CD8-positive, alpha-beta memory T cell (primary cell): Measurements from ENCODE around the gene AUTS2. TPM values are rescaled to one million over a fixed set of nuclear protein-coding genes. Genes with fewer than 3 reads are reported as not detected.

ENCODE experiments used
- CTCF ChIA-PET: fragments of 350-600 bp; sonication (Branson Sonifier 250); formaldehyde crosslinking; loops from one replicate; lab custom pipeline; 2021; ENCODE audit warnings: antibody characterized with exemption; lab: Charles Lee
- POLR2A ChIA-PET: fragments of 350-600 bp; sonication (Branson Sonifier 250); formaldehyde crosslinking; loops from one replicate; lab custom pipeline; 2021; ENCODE audit warnings: antibody characterized with exemption; lab: Charles Lee
- DNase-seq, 5 donors: peaks; one replicate each; pipeline versions ENCODE4 v3.0.0 to v3.0.0-alpha.2; 2020 to 2022; ENCODE audit warnings: mixed read lengths in 1 of 5
- H3K27ac ChIP-seq: one replicate; pipeline ENCODE4 v1.7.0; 2013; ENCODE audit warnings: low read depth, mild to moderate bottlenecking, low read length, moderate library complexity
- H3K27me3 ChIP-seq: 2 replicates; pipeline ENCODE4 v1.7.0; 2013; ENCODE audit warnings: low read length, mild to moderate bottlenecking; ENCODE audit not compliant: insufficient read depth, poor library complexity, severe bottlenecking
- H3K36me3 ChIP-seq: 2 replicates; pipeline ENCODE4 v1.7.0; 2013; ENCODE audit warnings: mild to moderate bottlenecking, low read length, moderate library complexity; ENCODE audit not compliant: insufficient read depth
- H3K4me1 ChIP-seq: 2 replicates; pipeline ENCODE4 v1.7.0; 2013; ENCODE audit warnings: mild to moderate bottlenecking, low read length, moderate library complexity; ENCODE audit not compliant: insufficient read depth
- H3K4me3 ChIP-seq: 2 replicates; pipeline ENCODE4 v1.7.0; 2013; ENCODE audit warnings: mild to moderate bottlenecking, low read length
- H3K9me3 ChIP-seq: 2 replicates; pipeline ENCODE4 v1.7.0; 2013; ENCODE audit warnings: mild to moderate bottlenecking, low read length
- H3K27ac Mint-ChIP-seq, 8 donors: one replicate each; pipeline ENCODE4 v1.8.0; 2020 to 2021; ENCODE audit warnings: mixed read lengths in 8 of 8, mild to moderate bottlenecking in 6 of 8, inconsistent platforms in 3 of 8, moderate library complexity in 3 of 8
- H3K27me3 Mint-ChIP-seq, 2 donors: one replicate each; pipeline ENCODE4 v1.8.0; 2020 to 2021; ENCODE audit warnings: mixed read lengths in 2 of 2, mild to moderate bottlenecking in 1 of 2, moderate library complexity in 1 of 2
- H3K36me3 Mint-ChIP-seq, 3 donors: one replicate each; pipeline ENCODE4 v1.8.0; 2020 to 2021; ENCODE audit warnings: mixed read lengths in 3 of 3, inconsistent platforms in 1 of 3, mild to moderate bottlenecking in 1 of 3
- H3K4me1 Mint-ChIP-seq, 3 donors: one replicate each; pipeline ENCODE4 v1.8.0; 2020 to 2021; ENCODE audit warnings: mixed read lengths in 3 of 3, inconsistent platforms in 1 of 3, mild to moderate bottlenecking in 1 of 3
- H3K4me3 Mint-ChIP-seq, 7 donors: one replicate each; pipeline ENCODE4 v1.8.0; 2020 to 2021; ENCODE audit warnings: mixed read lengths in 7 of 7, mild to moderate bottlenecking in 6 of 7, moderate library complexity in 4 of 7, inconsistent platforms in 2 of 7
- H3K9me3 Mint-ChIP-seq, 5 donors: one replicate each; pipeline ENCODE4 v1.8.0; 2020 to 2022; ENCODE audit warnings: mixed read lengths in 5 of 5, mild to moderate bottlenecking in 3 of 5, moderate library complexity in 2 of 5, inconsistent platforms in 1 of 5
- polyA plus RNA-seq: library from polyadenylated mRNA; unstranded; fragments of 300-500 nt; fragmentation: Illumina TruSeq; gene quantifications from one replicate; pipeline ENCODE4 v1.2.3, GENCODE V29; 2021
- total RNA-seq, 2 experiments: library from RNA; stranded (reverse); gene quantifications; one replicate each; pipeline ENCODE4 v1.2.3, GENCODE V29; 2021

The AUTS2 gene
- total and polyA plus RNA-seq, 3 experiments from 2014 or later: 4.4 to 9.9 (median 5.3) TPM

DNA sequence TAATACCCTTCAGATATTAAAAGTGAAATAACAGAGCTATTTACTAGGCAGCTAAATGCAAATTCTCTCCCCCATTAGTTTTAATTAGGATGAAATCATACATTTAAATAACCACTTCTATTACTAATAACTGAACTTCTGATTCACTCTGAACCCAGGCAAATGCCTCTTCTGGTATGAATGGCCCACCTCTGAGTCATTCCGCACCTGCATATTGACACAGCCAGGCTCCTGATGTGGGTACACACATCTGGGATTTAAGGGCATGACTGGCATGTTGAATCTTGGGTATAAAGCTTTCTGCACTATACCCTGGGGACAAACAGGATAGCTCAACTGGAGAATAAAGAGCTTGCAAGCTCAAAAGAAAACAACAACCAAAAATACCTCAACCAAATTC, 140.9 kb downstream of the AUTS2 start:
- Histone ChIP-seq H3K27me3 (no peaks in the 10 kb centered on the region), H3K36me3 (no peaks in the 10 kb centered on the region), H3K9me3 (no peaks in the 10 kb centered on the region), H3K4me3 (no peak overlapping the region), H3K27ac (no peak overlapping the region), H3K4me1 (no peaks in the 10 kb centered on the region)
- Mint-ChIP-seq H3K4me1 (peaks cover 0 to 6% (median 4%) of the 10 kb centered on the region in 3 donors), H3K36me3 (no peaks in the 10 kb centered on the region), H3K9me3 (no peaks in the 10 kb centered on the region), H3K27ac (no peak overlapping the region), H3K4me3 (no peak overlapping the region), H3K27me3 (peaks cover 0 to 8% of the 10 kb centered on the region in 2 donors)
- DNase-seq: no peak
- POLR2A ChIA-PET: no interaction called here
- CTCF ChIA-PET: no interaction called here

DNA sequence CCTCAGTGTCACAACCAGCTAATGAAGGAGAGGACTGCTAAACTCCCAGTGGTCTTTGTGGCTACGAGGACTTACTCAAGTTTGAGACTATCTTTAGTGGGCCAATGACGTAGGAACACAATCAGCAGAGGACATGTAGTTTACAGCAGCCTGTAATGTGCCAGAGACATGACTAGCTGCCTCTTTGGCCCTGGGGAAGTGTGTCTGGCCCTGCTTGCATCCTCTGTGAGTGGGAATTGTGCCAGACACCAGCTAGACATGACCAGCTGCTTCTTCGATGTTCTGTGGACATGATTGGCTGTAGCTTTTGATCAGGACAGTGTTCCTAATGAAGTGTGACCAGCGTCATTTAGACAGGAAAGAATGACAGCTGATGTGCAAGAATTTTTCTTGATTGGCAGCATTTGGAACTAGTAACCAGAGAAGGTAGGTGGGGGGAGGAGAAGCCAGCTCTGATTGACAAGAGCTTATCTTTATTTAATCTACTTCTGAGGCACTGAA, 141.7 kb downstream of the AUTS2 start:
- ChIA-PET POLR2A (no interaction called here), CTCF (no interaction called here)
- DNase-seq: no peak

GRCh38 chr7:69742237-69742636, 144.0 kb downstream of the AUTS2 start:
- H3K4me3 ChIP-seq: no peak overlapping the region
- H3K4me1 ChIP-seq: no peaks in the 10 kb centered on the region
- no peaks in the 10 kb centered on the region for H3K9me3 ChIP-seq
- Mint-ChIP-seq H3K36me3 (peaks cover 0 to 1% (median 0%) of the 10 kb centered on the region in 3 donors), H3K4me1 (peaks cover 0 to 6% (median 4%) of the 10 kb centered on the region in 3 donors), H3K9me3 (no peaks in the 10 kb centered on the region), H3K27ac (no peak overlapping the region), H3K27me3 (no peaks in the 10 kb centered on the region), H3K4me3 (no peak overlapping the region)
- no peak for DNase-seq
- no peak overlapping the region for H3K27ac ChIP-seq
- no peaks in the 10 kb centered on the region for H3K27me3 ChIP-seq
- POLR2A ChIA-PET: no interaction called here
- CTCF ChIA-PET: no interaction called here
- no peaks in the 10 kb centered on the region for H3K36me3 ChIP-seq

More for the DNA sequence above, 141.7 kb downstream of the AUTS2 start:
- Mint-ChIP-seq H3K36me3 (no peaks in the 10 kb centered on the region), H3K27me3 (peaks cover 0 to 6% of the 10 kb centered on the region in 2 donors), H3K27ac (no peak overlapping the region), H3K9me3 (no peaks in the 10 kb centered on the region), H3K4me1 (peaks cover 0 to 6% (median 4%) of the 10 kb centered on the region in 3 donors), H3K4me3 (no peak overlapping the region)
- Histone ChIP-seq H3K27me3 (no peaks in the 10 kb centered on the region), H3K9me3 (no peaks in the 10 kb centered on the region), H3K4me1 (no peaks in the 10 kb centered on the region), H3K36me3 (no peaks in the 10 kb centered on the region), H3K27ac (no peak overlapping the region), H3K4me3 (no peak overlapping the region)

DNA sequence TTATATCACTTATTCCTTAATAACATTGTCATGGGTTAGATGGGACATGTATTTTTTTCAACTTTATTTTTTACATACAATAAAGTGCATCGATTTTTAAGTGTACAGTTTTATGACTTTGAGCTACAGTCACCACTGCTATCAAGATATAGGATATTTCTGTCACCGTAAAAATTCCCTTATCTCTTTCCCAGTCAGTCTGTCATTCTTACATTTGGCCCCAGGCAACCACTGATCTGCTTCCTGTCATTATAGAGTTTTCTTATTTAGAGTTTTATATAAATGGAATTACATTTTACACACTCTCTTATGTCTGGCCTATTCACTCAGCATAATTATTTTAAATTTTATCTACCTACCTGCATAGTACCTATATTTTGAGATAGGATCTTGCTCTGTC, 145.2 kb downstream of the AUTS2 start:
- Mint-ChIP-seq H3K4me1 (peaks cover 0 to 6% (median 4%) of the 10 kb centered on the region in 3 donors), H3K27ac (no peak overlapping the region), H3K9me3 (no peaks in the 10 kb centered on the region), H3K27me3 (no peaks in the 10 kb centered on the region), H3K4me3 (no peak overlapping the region), H3K36me3 (peaks cover 0 to 1% (median 0%) of the 10 kb centered on the region in 3 donors)
- H3K27me3 ChIP-seq: no peaks in the 10 kb centered on the region
- DNase-seq: no peak
- POLR2A ChIA-PET: no interaction called here
- CTCF ChIA-PET: no interaction called here
- no peak overlapping the region for H3K4me3 ChIP-seq
- no peaks in the 10 kb centered on the region for H3K4me1 ChIP-seq
- H3K9me3 ChIP-seq: no peaks in the 10 kb centered on the region
- H3K27ac ChIP-seq: no peak overlapping the region
- H3K36me3 ChIP-seq: no peaks in the 10 kb centered on the region

- Mint-ChIP-seq H3K4me3 (no peak overlapping the region), H3K9me3 (no peaks in the 10 kb centered on the region), H3K27me3 (no peaks in the 10 kb centered on the region), H3K27ac (no peak overlapping the region), H3K4me1 (peaks cover 0 to 6% (median 0%) of the 10 kb centered on the region in 3 donors), H3K36me3 (peaks cover 0 to 1% (median 0%) of the 10 kb centered on the region in 3 donors)
- Histone ChIP-seq H3K9me3 (no peaks in the 10 kb centered on the region), H3K36me3 (no peaks in the 10 kb centered on the region), H3K4me1 (no peaks in the 10 kb centered on the region), H3K27me3 (no peaks in the 10 kb centered on the region), H3K4me3 (no peak overlapping the region), H3K27ac (no peak overlapping the region)
- POLR2A ChIA-PET: no interaction called here
- DNase-seq: no peak
- CTCF ChIA-PET: no interaction called here
Measured at GRCh38 chr7:69744026-69744425, 145.8 kb downstream of the AUTS2 start.

DNA sequence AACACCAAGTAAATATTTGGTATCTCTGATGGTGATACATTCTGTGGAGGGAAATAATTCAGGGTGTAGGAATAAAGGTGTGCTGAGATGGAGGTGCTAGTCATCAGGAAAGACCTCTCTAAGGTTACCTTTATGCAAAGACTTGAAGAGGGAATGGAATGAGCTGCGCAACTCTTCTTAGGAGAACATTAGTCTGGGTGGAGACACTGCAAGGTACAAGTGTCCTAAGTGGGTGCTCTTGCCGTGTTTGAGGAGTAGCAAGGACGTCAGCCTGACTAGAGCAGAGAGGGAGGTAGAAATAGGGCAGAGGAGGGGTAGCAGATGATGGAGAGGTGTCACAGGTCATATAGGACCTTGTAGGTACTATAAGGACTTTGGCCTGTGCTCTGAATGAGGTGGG, 148.1 kb downstream of the AUTS2 start:
- no peak overlapping the region for H3K4me3 ChIP-seq
- H3K9me3 Mint-ChIP-seq: no peaks in the 10 kb centered on the region
- ChIA-PET CTCF (no interaction called here), POLR2A (no interaction called here)
- H3K27me3 ChIP-seq: no peaks in the 10 kb centered on the region
- no peaks in the 10 kb centered on the region for H3K4me1 ChIP-seq
- no peaks in the 10 kb centered on the region for H3K36me3 ChIP-seq
- DNase-seq: no peak
- H3K27me3 Mint-ChIP-seq: no peaks in the 10 kb centered on the region
- peaks cover 0 to 1% (median 0%) of the 10 kb centered on the region in 3 donors for H3K36me3 Mint-ChIP-seq
- no peak overlapping the region for H3K27ac ChIP-seq
- H3K27ac Mint-ChIP-seq: no peak overlapping the region
- H3K4me1 Mint-ChIP-seq: no peaks in the 10 kb centered on the region
- H3K4me3 Mint-ChIP-seq: no peak overlapping the region
- no peaks in the 10 kb centered on the region for H3K9me3 ChIP-seq

DNA sequence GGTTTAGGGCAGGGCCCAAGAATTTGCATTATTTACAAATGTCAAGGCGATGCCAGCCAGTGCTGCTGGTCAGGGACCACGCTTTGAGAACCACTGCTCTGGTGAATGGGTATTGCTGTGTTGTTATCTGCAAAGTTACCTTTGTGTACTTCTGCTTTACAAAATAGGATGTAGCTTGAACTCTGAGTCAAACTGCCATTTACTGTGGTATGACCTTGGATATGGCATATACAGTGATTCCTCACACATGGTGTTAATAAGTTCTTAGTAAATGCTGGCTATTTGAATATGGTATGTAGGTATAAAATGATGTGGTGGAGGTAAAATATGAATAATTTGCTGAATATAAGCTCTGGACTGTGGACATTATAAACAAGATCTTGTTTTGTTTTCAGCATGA, 148.9 kb downstream of the AUTS2 start:
- H3K27ac Mint-ChIP-seq: peak overlapping the region in 1 of 8 donors; percentile 89
- DNase-seq: no peak
- H3K36me3 Mint-ChIP-seq: peaks cover 0 to 1% (median 0%) of the 10 kb centered on the region in 3 donors
- no peaks in the 10 kb centered on the region for H3K4me1 Mint-ChIP-seq
- Histone ChIP-seq H3K27ac (no peak overlapping the region), H3K27me3 (no peaks in the 10 kb centered on the region), H3K4me1 (no peaks in the 10 kb centered on the region), H3K36me3 (no peaks in the 10 kb centered on the region), H3K9me3 (no peaks in the 10 kb centered on the region), H3K4me3 (no peak overlapping the region)
- no peaks in the 10 kb centered on the region for H3K27me3 Mint-ChIP-seq
- CTCF ChIA-PET: no interaction called here
- H3K9me3 Mint-ChIP-seq: no peaks in the 10 kb centered on the region
- POLR2A ChIA-PET: no interaction called here
- H3K4me3 Mint-ChIP-seq: no peak overlapping the region

GRCh38 chr7:69748530-69748929, 150.3 kb downstream of the AUTS2 start:
- no peak overlapping the region for H3K4me3 ChIP-seq
- Mint-ChIP-seq H3K9me3 (no peaks in the 10 kb centered on the region), H3K36me3 (peaks cover 0 to 1% (median 0%) of the 10 kb centered on the region in 3 donors), H3K27me3 (no peaks in the 10 kb centered on the region), H3K27ac (no peak overlapping the region), H3K4me1 (no peaks in the 10 kb centered on the region), H3K4me3 (no peak overlapping the region)
- no peaks in the 10 kb centered on the region for H3K9me3 ChIP-seq
- H3K27ac ChIP-seq: no peak overlapping the region
- no peak for DNase-seq
- ChIA-PET CTCF (no interaction called here), POLR2A (no interaction called here)
- H3K36me3 ChIP-seq: no peaks in the 10 kb centered on the region
- no peaks in the 10 kb centered on the region for H3K27me3 ChIP-seq
- H3K4me1 ChIP-seq: no peaks in the 10 kb centered on the region
